Vagina (tissue), 2 donors: ENCODE results near the gene MS4A7. TPM values are rescaled to one million over a fixed set of nuclear protein-coding genes. Genes with fewer than 3 reads are reported as not detected.

Experiments used
- DNase-seq, 2 donors: peaks; one replicate each; pipeline ENCODE4 v3.0.0-alpha.2; 2017; ENCODE audit errors: extremely low spot score in 2 of 2
- H3K27ac ChIP-seq: fragments of 200-600 bp; sonication (generic); one replicate; pipeline ENCODE4 v1.5.1; 2019
- H3K27me3 ChIP-seq: fragments of 200-600 bp; sonication (generic); one replicate; pipeline ENCODE4 v1.5.1; 2019
- H3K36me3 ChIP-seq, 2 donors: fragments of 200-600 bp; sonication (generic); one replicate each; pipeline ENCODE4 v1.5.1; 2017 to 2019
- H3K4me1 ChIP-seq: fragments of 200-600 bp; sonication (generic); one replicate; pipeline ENCODE4 v1.5.1; 2019
- H3K4me3 ChIP-seq, 2 donors: fragments of 200-600 bp; sonication (generic); 1 replicate in 1 of 2; 2 replicates in 1 of 2; pipeline ENCODE4 v1.5.1; 2016 to 2019
- H3K9me3 ChIP-seq: fragments of 200-600 bp; sonication (generic); one replicate; pipeline ENCODE4 v1.5.1; 2019
- POLR2A ChIP-seq, 2 donors: fragments of 450-650 bp; IDR thresholded peaks; one replicate each; pipeline ENCODE4 v1.6.1; 2017; ENCODE audit warnings: antibody characterized with exemption in 2 of 2, mild to moderate bottlenecking in 2 of 2, moderate library complexity in 2 of 2
- POLR2AphosphoS5 ChIP-seq, 2 donors: sonication (generic); formaldehyde crosslinking; IDR thresholded peaks; one replicate each; pipeline ENCODE4 v1.9.0; 2017; ENCODE audit warnings: antibody characterized with exemption in 2 of 2, mild to moderate bottlenecking in 2 of 2, low read depth in 1 of 2; ENCODE audit not compliant: insufficient read depth in 1 of 2
- intact Hi-C: fragments of 100-400 bp; cut with DNase I; formaldehyde crosslinking; loops from one replicate; pipeline ENCODE4 v1.15.1; 2023
- total RNA-seq: library from RNA; depleted of rRNA; stranded (reverse); fragments of >200 nt; gene quantifications from one replicate; pipeline ENCODE4 v1.2.3, GENCODE V29; 2016
- TF ChIP-seq, protein P1 (sequence below), 3 experiments: fragments of 450-650 bp in 2 of 3; fragments of 200-600 bp in 1 of 3; sonication (generic) in 1 of 3; IDR thresholded peaks; one replicate each; pipeline ENCODE4 v1.5.1; 2017 to 2019; ENCODE audit warnings: antibody characterized with exemption in 3 of 3, mild to moderate bottlenecking in 2 of 3, moderate library complexity in 2 of 3

Gene MS4A7
- total RNA-seq, 1 donor from 2014 or later = 23.3 TPM

DNA sequence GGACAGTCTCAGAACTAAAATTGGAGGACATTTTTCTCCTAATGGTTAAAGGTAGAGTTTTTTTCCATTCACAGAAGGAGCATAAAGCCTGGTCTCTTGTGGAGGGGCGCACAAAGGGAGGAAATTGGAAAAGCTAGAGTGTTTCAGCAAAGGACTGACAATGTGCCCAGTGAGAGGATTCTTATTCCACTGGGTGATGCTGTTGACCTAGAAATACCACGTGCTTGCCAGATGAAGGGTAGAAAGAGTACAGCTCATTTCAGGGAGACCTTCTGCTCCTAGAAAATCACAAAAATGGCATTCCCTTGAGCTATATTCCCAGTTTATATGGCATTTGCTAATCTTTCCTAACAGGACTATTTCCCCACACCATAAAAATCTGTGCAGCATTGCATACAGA, 30.2 kb upstream of the MS4A7 start:
- intact Hi-C loops = no loop called here
- H3K4me3 ChIP-seq = no peak overlapping the region
- H3K9me3 ChIP-seq = no peaks in the 10 kb centered on the region
- no peaks in the 10 kb centered on the region for H3K4me1 ChIP-seq
- H3K27ac ChIP-seq = no peak overlapping the region
- H3K27me3 ChIP-seq = no peaks in the 10 kb centered on the region
- no peak for TF ChIP-seq POLR2AphosphoS5 (IDR thresholded peaks at IDR 0.05; ENCODE audit: insufficient read depth in 1 of 2, low read depth in 1 of 2)
- TF ChIP-seq, protein P1, sequence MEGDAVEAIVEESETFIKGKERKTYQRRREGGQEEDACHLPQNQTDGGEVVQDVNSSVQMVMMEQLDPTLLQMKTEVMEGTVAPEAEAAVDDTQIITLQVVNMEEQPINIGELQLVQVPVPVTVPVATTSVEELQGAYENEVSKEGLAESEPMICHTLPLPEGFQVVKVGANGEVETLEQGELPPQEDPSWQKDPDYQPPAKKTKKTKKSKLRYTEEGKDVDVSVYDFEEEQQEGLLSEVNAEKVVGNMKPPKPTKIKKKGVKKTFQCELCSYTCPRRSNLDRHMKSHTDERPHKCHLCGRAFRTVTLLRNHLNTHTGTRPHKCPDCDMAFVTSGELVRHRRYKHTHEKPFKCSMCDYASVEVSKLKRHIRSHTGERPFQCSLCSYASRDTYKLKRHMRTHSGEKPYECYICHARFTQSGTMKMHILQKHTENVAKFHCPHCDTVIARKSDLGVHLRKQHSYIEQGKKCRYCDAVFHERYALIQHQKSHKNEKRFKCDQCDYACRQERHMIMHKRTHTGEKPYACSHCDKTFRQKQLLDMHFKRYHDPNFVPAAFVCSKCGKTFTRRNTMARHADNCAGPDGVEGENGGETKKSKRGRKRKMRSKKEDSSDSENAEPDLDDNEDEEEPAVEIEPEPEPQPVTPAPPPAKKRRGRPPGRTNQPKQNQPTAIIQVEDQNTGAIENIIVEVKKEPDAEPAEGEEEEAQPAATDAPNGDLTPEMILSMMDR (IDR thresholded peaks at IDR 0.05) = no peak
- TF ChIP-seq POLR2A (IDR thresholded peaks at IDR 0.05) = no peak
- H3K36me3 ChIP-seq = no peaks in the 10 kb centered on the region
- no peak for DNase-seq

DNA sequence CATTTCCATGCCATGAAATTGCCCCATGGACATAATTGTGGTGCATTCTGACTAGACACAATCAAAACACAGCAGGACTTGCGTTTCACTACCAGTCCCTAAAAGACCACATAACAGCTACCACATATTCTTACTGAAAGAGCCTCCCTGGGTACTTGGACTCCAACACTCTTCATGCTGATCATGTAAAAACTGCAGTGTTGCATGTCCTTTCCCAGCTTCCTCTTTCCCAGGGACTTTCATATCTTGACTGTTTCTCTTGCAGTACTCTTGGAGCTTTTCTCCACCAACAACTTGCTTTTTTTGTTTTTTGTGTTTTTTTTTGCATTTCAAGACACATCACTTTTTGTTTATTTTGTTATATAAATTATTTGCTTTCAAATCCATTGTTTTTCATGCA, 28.3 kb upstream of the MS4A7 start:
- no peak for DNase-seq
- no peak overlapping the region for H3K27ac ChIP-seq
- H3K27me3 ChIP-seq = no peaks in the 10 kb centered on the region
- no peaks in the 10 kb centered on the region for H3K4me1 ChIP-seq
- no peaks in the 10 kb centered on the region for H3K9me3 ChIP-seq
- H3K4me3 ChIP-seq = no peak overlapping the region
- no peaks in the 10 kb centered on the region for H3K36me3 ChIP-seq
- TF ChIP-seq, protein P1 (IDR thresholded peaks at IDR 0.05) = no peak
- no peak for TF ChIP-seq POLR2A (IDR thresholded peaks at IDR 0.05)
- TF ChIP-seq POLR2AphosphoS5 (IDR thresholded peaks at IDR 0.05; ENCODE audit: insufficient read depth in 1 of 2, low read depth in 1 of 2) = no peak
- intact Hi-C loops = no loop called here

DNA sequence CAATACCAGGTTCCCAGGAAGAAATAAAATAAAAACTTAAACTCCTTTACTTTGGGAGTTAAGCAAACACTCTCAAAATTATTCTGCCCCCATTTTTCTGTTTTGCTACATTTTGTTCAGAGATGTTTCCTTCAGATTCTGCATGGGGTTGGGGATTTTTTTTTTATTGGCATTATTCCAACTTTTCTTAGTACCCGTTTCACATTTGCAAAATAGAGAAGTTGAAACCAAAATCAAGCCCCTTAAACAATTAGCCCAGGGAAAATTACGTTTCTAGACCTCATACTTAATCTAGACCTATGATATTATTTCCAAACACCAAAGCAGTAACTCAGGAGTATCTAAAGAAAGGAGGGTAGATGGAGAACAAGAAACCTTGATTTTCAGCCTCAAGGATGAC, 20.6 kb upstream of the MS4A7 start:
- Histone ChIP-seq H3K27me3 (no peaks in the 10 kb centered on the region), H3K4me3 (no peak overlapping the region), H3K27ac (no peak overlapping the region), H3K4me1 (no peaks in the 10 kb centered on the region), H3K9me3 (no peaks in the 10 kb centered on the region), H3K36me3 (no peaks in the 10 kb centered on the region)
- no peak for DNase-seq
- TF ChIP-seq POLR2AphosphoS5 (IDR thresholded peaks at IDR 0.05; ENCODE audit: insufficient read depth in 1 of 2, low read depth in 1 of 2) (no peak), POLR2A (IDR thresholded peaks at IDR 0.05) (no peak)
- TF ChIP-seq, protein P1 (IDR thresholded peaks at IDR 0.05) = no peak
- intact Hi-C loops = no loop called here

DNA sequence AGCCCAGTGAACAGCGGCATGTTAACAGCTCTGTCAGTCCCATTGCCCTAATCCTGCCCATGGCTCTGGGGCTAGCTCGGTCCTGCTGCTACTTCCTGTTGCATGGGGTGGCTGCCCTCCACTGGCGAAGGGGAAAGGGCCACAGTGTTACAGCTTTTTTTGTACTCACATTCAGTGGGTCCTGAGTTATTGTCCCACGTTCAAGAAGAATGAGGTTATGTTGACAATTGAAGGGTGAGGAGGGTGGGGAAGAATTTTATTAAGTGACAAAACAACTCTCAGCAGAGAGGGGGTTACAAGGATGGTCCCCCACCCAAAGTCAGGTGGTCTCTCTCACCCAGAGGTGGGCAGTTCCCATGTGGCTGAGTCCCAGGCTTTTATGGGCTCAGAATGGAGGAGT, 17.7 kb upstream of the MS4A7 start:
- no peaks in the 10 kb centered on the region for H3K4me1 ChIP-seq
- DNase-seq = no peak
- no peaks in the 10 kb centered on the region for H3K9me3 ChIP-seq
- TF ChIP-seq POLR2A (IDR thresholded peaks at IDR 0.05) = no peak
- TF ChIP-seq POLR2AphosphoS5 (IDR thresholded peaks at IDR 0.05; ENCODE audit: insufficient read depth in 1 of 2, low read depth in 1 of 2) = no peak
- TF ChIP-seq, protein P1 (IDR thresholded peaks at IDR 0.05) = no peak
- H3K27me3 ChIP-seq = no peaks in the 10 kb centered on the region
- intact Hi-C loops = no loop called here
- H3K27ac ChIP-seq = no peak overlapping the region
- H3K4me3 ChIP-seq = no peak overlapping the region
- H3K36me3 ChIP-seq = no peaks in the 10 kb centered on the region

DNA sequence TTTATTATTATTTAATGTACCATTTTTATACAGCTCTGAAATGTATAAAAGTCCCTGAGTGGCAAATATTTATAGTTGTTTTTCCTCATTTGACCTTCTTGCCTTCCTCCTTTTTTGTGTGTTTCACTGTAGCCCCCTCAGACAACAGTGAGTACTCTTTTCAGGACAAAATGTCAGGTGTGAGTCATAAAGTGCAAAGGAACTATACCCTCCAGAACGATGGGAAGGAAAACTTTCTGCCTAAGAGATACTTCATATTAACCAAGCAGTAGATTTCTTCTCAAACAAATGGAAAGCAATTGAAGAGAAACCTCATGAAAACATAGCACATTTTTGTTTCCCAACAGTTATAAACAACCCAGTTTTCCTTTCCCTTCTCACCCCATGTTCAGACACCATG, 16.1 kb upstream of the MS4A7 start:
- no peaks in the 10 kb centered on the region for H3K36me3 ChIP-seq
- no peak overlapping the region for H3K27ac ChIP-seq
- no peaks in the 10 kb centered on the region for H3K9me3 ChIP-seq
- H3K27me3 ChIP-seq = no peaks in the 10 kb centered on the region
- intact Hi-C loops = no loop called here
- no peaks in the 10 kb centered on the region for H3K4me1 ChIP-seq
- no peak overlapping the region for H3K4me3 ChIP-seq
- DNase-seq = no peak
- TF ChIP-seq POLR2AphosphoS5 (IDR thresholded peaks at IDR 0.05; ENCODE audit: insufficient read depth in 1 of 2, low read depth in 1 of 2) = no peak
- TF ChIP-seq POLR2A (IDR thresholded peaks at IDR 0.05) = no peak
- TF ChIP-seq, protein P1 (IDR thresholded peaks at IDR 0.05) = no peak
